ENCODE results near the gene WWOX. TPM values are rescaled to one million over a fixed set of nuclear protein-coding genes. Genes with fewer than 3 reads are reported as not detected.

Gene WWOX
- total and polyA plus RNA-seq, 2 of the 13 experiments (the other 11 are each of a cell fraction or from before 2014, with no cell fraction given), result 9.1 to 37.4 TPM

- TF ChIP-seq JUND (CRISPR knock-in tag; IDR thresholded peaks at IDR 0.05) (no peak; the same call in 1 of the 2 replicates), ZNF737 (CRISPR knock-in tag; IDR thresholded peaks at IDR 0.05; ENCODE audit: borderline replicate concordance) (no peak), ZNF562 (CRISPR knock-in tag; IDR thresholded peaks at IDR 0.05; ENCODE audit: borderline replicate concordance) (no peak), IRX3 (CRISPR knock-in tag; IDR thresholded peaks at IDR 0.05; ENCODE audit: borderline replicate concordance, low read depth) (no peak), ZNF781 (CRISPR knock-in tag; IDR thresholded peaks at IDR 0.05; ENCODE audit: borderline replicate concordance, not compliant biosample characterization) (no peak), ZNF646 (CRISPR knock-in tag; IDR thresholded peaks at IDR 0.05) (no peak), PBX3 (CRISPR knock-in tag; IDR thresholded peaks at IDR 0.05; ENCODE audit: borderline replicate concordance) (no peak), HOXA3 (CRISPR knock-in tag; IDR thresholded peaks at IDR 0.05) (no peak)
- TF ChIP-seq, protein P1, sequence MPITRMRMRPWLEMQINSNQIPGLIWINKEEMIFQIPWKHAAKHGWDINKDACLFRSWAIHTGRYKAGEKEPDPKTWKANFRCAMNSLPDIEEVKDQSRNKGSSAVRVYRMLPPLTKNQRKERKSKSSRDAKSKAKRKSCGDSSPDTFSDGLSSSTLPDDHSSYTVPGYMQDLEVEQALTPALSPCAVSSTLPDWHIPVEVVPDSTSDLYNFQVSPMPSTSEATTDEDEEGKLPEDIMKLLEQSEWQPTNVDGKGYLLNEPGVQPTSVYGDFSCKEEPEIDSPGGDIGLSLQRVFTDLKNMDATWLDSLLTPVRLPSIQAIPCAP (CRISPR knock-in tag; IDR thresholded peaks at IDR 0.05; ENCODE audit: low read depth), result no peak
- TF ChIP-seq, protein P2, sequence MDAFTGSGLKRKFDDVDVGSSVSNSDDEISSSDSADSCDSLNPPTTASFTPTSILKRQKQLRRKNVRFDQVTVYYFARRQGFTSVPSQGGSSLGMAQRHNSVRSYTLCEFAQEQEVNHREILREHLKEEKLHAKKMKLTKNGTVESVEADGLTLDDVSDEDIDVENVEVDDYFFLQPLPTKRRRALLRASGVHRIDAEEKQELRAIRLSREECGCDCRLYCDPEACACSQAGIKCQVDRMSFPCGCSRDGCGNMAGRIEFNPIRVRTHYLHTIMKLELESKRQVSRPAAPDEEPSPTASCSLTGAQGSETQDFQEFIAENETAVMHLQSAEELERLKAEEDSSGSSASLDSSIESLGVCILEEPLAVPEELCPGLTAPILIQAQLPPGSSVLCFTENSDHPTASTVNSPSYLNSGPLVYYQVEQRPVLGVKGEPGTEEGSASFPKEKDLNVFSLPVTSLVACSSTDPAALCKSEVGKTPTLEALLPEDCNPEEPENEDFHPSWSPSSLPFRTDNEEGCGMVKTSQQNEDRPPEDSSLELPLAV (CRISPR knock-in tag; conservative IDR thresholded peaks at IDR 0.05; ENCODE audit: low read depth), result no peak
- TF ChIP-seq, protein P3, sequence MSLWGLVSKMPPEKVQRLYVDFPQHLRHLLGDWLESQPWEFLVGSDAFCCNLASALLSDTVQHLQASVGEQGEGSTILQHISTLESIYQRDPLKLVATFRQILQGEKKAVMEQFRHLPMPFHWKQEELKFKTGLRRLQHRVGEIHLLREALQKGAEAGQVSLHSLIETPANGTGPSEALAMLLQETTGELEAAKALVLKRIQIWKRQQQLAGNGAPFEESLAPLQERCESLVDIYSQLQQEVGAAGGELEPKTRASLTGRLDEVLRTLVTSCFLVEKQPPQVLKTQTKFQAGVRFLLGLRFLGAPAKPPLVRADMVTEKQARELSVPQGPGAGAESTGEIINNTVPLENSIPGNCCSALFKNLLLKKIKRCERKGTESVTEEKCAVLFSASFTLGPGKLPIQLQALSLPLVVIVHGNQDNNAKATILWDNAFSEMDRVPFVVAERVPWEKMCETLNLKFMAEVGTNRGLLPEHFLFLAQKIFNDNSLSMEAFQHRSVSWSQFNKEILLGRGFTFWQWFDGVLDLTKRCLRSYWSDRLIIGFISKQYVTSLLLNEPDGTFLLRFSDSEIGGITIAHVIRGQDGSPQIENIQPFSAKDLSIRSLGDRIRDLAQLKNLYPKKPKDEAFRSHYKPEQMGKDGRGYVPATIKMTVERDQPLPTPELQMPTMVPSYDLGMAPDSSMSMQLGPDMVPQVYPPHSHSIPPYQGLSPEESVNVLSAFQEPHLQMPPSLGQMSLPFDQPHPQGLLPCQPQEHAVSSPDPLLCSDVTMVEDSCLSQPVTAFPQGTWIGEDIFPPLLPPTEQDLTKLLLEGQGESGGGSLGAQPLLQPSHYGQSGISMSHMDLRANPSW (CRISPR knock-in tag; IDR thresholded peaks at IDR 0.05; ENCODE audit: borderline replicate concordance), result no peak
- TF ChIP-seq, protein P4, sequence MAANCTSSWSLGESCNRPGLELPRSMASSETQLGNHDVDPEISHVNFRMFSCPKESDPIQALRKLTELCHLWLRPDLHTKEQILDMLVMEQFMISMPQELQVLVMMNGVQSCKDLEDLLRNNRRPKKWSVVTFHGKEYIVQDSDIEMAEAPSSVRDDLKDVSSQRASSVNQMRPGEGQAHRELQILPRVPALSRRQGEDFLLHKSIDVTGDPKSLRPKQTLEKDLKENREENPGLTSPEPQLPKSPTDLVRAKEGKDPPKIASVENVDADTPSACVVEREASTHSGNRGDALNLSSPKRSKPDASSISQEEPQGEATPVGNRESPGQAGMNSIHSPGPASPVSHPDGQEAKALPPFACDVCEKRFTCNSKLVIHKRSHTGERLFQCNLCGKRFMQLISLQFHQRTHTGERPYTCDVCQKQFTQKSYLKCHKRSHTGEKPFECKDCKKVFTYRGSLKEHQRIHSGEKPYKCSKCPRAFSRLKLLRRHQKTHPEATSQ (CRISPR knock-in tag; IDR thresholded peaks at IDR 0.05; ENCODE audit: borderline replicate concordance), result no peak
Observed at GRCh38 chr16:78460428-78460827, 361.0 kb downstream of the WWOX start (continued).
